ENCODE measurements around the gene XKR7. TPM values are rescaled to one million over a fixed set of nuclear protein-coding genes. Genes with fewer than 3 reads are reported as not detected.

XKR7 gene
- total RNA-seq, 1 experiment from 2014 or later, result 1.3 TPM

DNA sequence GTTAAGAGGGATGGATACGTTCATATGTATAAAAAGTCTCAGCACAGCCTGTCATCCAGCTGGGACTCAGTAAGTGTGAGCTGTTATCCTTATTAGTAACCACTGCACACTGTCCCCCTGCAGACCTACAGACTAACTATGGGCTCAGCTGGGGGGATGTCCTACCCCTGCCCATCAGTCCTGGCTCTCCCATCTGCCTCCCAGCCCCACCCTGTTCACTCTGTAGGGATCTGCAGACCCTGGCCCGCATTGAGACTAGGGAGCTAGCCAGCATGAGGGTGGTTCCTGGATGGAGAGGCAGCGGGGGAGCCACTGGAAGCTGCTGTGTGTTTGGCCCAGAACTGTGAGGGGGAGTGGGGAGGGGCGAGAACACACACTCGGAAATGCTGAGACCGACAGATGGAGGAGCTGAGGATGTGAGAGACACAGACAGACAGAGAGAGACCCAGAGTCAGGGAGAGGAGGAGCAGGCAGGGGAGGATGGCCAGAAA, 17.1 kb downstream of the XKR7 start:
- Histone ChIP-seq H3K9me3 (ENCODE audit: control insufficient read depth, low read depth, low read length) (no peaks in the 10 kb centered on the region), H2BK5ac (ENCODE audit: insufficient read length, low read length) (no peak overlapping the region), H3K23ac (ENCODE audit: insufficient read length, low read depth, low read length) (no peak overlapping the region), H3K79me2 (ENCODE audit: insufficient read depth, low read length) (no peaks in the 10 kb centered on the region), H2AFZ (ENCODE audit: low read length) (no peak overlapping the region), H3K27me3 (ENCODE audit: insufficient read depth, low read length) (no peaks in the 10 kb centered on the region), H4K20me1 (ENCODE audit: control insufficient read depth, insufficient read depth, insufficient read length) (no peaks in the 10 kb centered on the region), H3K14ac (ENCODE audit: insufficient read depth, low read length) (no peak overlapping the region), H3K79me1 (ENCODE audit: insufficient read depth, low read depth, low read length, poor library complexity, severe bottlenecking) (no peaks in the 10 kb centered on the region), H3K4me2 (ENCODE audit: insufficient read depth, insufficient read length, low read length) (no peak overlapping the region), H3K4me1 (ENCODE audit: insufficient read depth, low read length) (no peaks in the 10 kb centered on the region), H3K56ac (ENCODE audit: insufficient read length, low read depth, low read length) (no peak overlapping the region), H3K4ac (ENCODE audit: low read depth, low read length) (no peak overlapping the region), H3K9ac (ENCODE audit: extremely low read depth, insufficient read length, low read length) (no peak overlapping the region), H2BK15ac (ENCODE audit: low read depth, low read length) (no peak overlapping the region), H3K23me2 (ENCODE audit: insufficient read length, low read depth, low read length, poor library complexity, severe bottlenecking) (no peaks in the 10 kb centered on the region), H3K18ac (ENCODE audit: insufficient read length, low read depth, low read length) (no peak overlapping the region), H4K91ac (ENCODE audit: insufficient read length, low read depth, low read length) (no peak overlapping the region), H2BK20ac (ENCODE audit: low read depth, low read length, poor library complexity, severe bottlenecking) (no peak overlapping the region), H2BK12ac (ENCODE audit: insufficient read length, low read depth, low read length) (no peak overlapping the region), H2AK5ac (ENCODE audit: insufficient read length, low read length) (no peak overlapping the region), H2BK120ac (ENCODE audit: low read depth, low read length, poor library complexity, severe bottlenecking) (no peak overlapping the region), H3K27ac (ENCODE audit: insufficient read length, low read depth, low read length) (no peak overlapping the region), H4K8ac (replicated peaks; ENCODE audit: insufficient read length, low read depth, low read length) (no peak overlapping the region), H4K5ac (ENCODE audit: insufficient read length, low read depth, low read length) (no peak overlapping the region), H3T11ph (ENCODE audit: low read length) (no peak overlapping the region)
- H3K36me3 Mint-ChIP-seq (ENCODE audit: insufficient read depth in 1 of 3, low read depth in 3 of 3), result no peaks in the 10 kb centered on the region
- H3K9me3 Mint-ChIP-seq, result no peaks in the 10 kb centered on the region
- no peak overlapping the region for H3K4me3 Mint-ChIP-seq
- peaks cover 2% of the 10 kb centered on the region in 2 experiments; a peak in 1 of 4 replicates for H3K4me1 Mint-ChIP-seq
- H3K27ac Mint-ChIP-seq, result no peak overlapping the region
- TF ChIP-seq, protein P1, sequence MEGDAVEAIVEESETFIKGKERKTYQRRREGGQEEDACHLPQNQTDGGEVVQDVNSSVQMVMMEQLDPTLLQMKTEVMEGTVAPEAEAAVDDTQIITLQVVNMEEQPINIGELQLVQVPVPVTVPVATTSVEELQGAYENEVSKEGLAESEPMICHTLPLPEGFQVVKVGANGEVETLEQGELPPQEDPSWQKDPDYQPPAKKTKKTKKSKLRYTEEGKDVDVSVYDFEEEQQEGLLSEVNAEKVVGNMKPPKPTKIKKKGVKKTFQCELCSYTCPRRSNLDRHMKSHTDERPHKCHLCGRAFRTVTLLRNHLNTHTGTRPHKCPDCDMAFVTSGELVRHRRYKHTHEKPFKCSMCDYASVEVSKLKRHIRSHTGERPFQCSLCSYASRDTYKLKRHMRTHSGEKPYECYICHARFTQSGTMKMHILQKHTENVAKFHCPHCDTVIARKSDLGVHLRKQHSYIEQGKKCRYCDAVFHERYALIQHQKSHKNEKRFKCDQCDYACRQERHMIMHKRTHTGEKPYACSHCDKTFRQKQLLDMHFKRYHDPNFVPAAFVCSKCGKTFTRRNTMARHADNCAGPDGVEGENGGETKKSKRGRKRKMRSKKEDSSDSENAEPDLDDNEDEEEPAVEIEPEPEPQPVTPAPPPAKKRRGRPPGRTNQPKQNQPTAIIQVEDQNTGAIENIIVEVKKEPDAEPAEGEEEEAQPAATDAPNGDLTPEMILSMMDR (conservative IDR thresholded peaks at IDR 0.05), result no peak
- DNase-seq, result no peak
- H3K27me3 Mint-ChIP-seq (ENCODE audit: low read depth), result peaks cover 6% of the 10 kb centered on the region
- no CpG with 5 or more reads among the region's 6 CpGs for WGBS (ENCODE audit: extremely low coverage, insufficient read length, low lambda C conversion rate)

All from H9 (cell line).